Neural cell (in vitro differentiated cells): Measurements from ENCODE around the gene PLEKHA8. TPM values are rescaled to one million over a fixed set of nuclear protein-coding genes. Genes with fewer than 3 reads are reported as not detected.

Experiments used
- H2AFZ ChIP-seq: fragments of 200-600, 300-800 bp; sonication (generic), shearing (Covaris generic); 2 replicates; pipeline ENCODE4 v1.6.0; 2014; ENCODE audit warnings: low read depth, mild to moderate bottlenecking, antibody characterized with exemption, low read length, moderate library complexity
- H3F3A ChIP-seq: fragments of 200-600 bp; shearing (Covaris generic); 2 replicates; pipeline ENCODE4 v1.6.1; 2016; ENCODE audit warnings: mild to moderate bottlenecking, moderate library complexity, mixed read lengths, antibody characterized with exemption, low read length; ENCODE audit not compliant: insufficient read depth, poor library complexity, severe bottlenecking
- H3K27ac ChIP-seq: fragments of 200-600, 300-800 bp; sonication (generic), shearing (Covaris generic); 2 replicates; pipeline ENCODE4 v1.5.1; 2014; ENCODE audit warnings: mild to moderate bottlenecking, low read length, moderate library complexity
- H3K27me3 ChIP-seq: fragments of 300-800, 200-600 bp; sonication (generic), shearing (Covaris generic); 2 replicates; pipeline ENCODE4 v1.6.0; 2014; ENCODE audit warnings: mild to moderate bottlenecking, low read depth, low read length, moderate library complexity; ENCODE audit not compliant: insufficient read depth
- H3K36me3 ChIP-seq: fragments of 300-800, 200-600 bp; sonication (generic), shearing (Covaris generic); 2 replicates; pipeline ENCODE4 v1.5.1; 2014; ENCODE audit warnings: mild to moderate bottlenecking, antibody characterized with exemption, low read length, moderate library complexity; ENCODE audit not compliant: insufficient read depth
- H3K4me2 ChIP-seq: fragments of 300-800, 200-600 bp; sonication (generic), shearing (Covaris generic); 2 replicates; pipeline ENCODE4 v1.6.0; 2014; ENCODE audit warnings: mild to moderate bottlenecking, low read length
- H3K4me3 ChIP-seq: fragments of 300-800, 200-600 bp; sonication (generic), shearing (Covaris generic); 2 replicates; pipeline ENCODE4 v1.5.1; 2014; ENCODE audit warnings: mild to moderate bottlenecking, low read length, moderate library complexity
- H3K79me2 ChIP-seq: fragments of 200-600 bp; shearing (Covaris generic); replicated peaks from 2 replicates; pipeline ENCODE4 v1.6.0; 2014; ENCODE audit warnings: mild to moderate bottlenecking, low read length, moderate library complexity; ENCODE audit not compliant: insufficient read depth
- H3K9ac ChIP-seq: fragments of 300-800, 200-600 bp; sonication (generic), shearing (Covaris generic); 2 replicates; pipeline ENCODE4 v1.6.1; 2016; ENCODE audit warnings: mild to moderate bottlenecking, low read length, mixed read lengths
- H3K9me2 ChIP-seq: fragments of 200-600 bp; shearing (Covaris generic); 2 replicates; pipeline ENCODE4 v1.6.1; 2016; ENCODE audit warnings: mild to moderate bottlenecking, low read length, mixed read lengths; ENCODE audit not compliant: insufficient read depth
- H3K9me3 ChIP-seq: fragments of 200-600, 300-800 bp; sonication (generic), shearing (Covaris generic); 2 replicates; pipeline ENCODE4 v1.6.1; 2016; ENCODE audit warnings: mild to moderate bottlenecking, mixed run types, low read length, moderate library complexity, mixed read lengths
- H4K20me1 ChIP-seq: fragments of 200-600 bp; shearing (Covaris generic); 2 replicates; pipeline ENCODE4 v1.6.1; 2016; ENCODE audit warnings: mild to moderate bottlenecking, mixed run types; ENCODE audit not compliant: insufficient read depth
- CTCF ChIP-seq: fragments of 450-650 bp; IDR thresholded peaks from 2 replicates; pipeline ENCODE4 v1.5.1; 2014; ENCODE audit warnings: antibody characterized with exemption, mild to moderate bottlenecking, moderate library complexity; ENCODE audit not compliant: poor library complexity, severe bottlenecking
- EP300 ChIP-seq: fragments of 450-650 bp; conservative IDR thresholded peaks from 2 replicates; pipeline ENCODE4 v1.6.1; 2014; ENCODE audit warnings: antibody characterized with exemption, mild to moderate bottlenecking, moderate library complexity; ENCODE audit not compliant: poor library complexity, severe bottlenecking
- EZH2 ChIP-seq: fragments of 200-600, 300-800 bp; shearing (Covaris generic), sonication (generic); IDR thresholded peaks from 2 replicates; pipeline ENCODE4 v1.6.1; 2014; ENCODE audit warnings: antibody characterized with exemption, low read length, borderline replicate concordance, mild to moderate bottlenecking; ENCODE audit not compliant: insufficient read depth, poor library complexity, severe bottlenecking
- MXI1 ChIP-seq: fragments of 450-650 bp; conservative IDR thresholded peaks from 2 replicates; pipeline ENCODE4 v1.6.1; 2014; ENCODE audit warnings: antibody characterized with exemption, mild to moderate bottlenecking; ENCODE audit not compliant: poor library complexity, severe bottlenecking
- POLR2AphosphoS5 ChIP-seq: IDR thresholded peaks from 2 replicates; pipeline ENCODE4 v1.6.1; 2012
- RAD21 ChIP-seq: fragments of 450-650 bp; conservative IDR thresholded peaks from 2 replicates; pipeline ENCODE4 v1.6.1; 2014; ENCODE audit warnings: antibody characterized with exemption, mild to moderate bottlenecking, moderate library complexity
- REST ChIP-seq: IDR thresholded peaks from 2 replicates; pipeline ENCODE4 v1.6.1; 2012; ENCODE audit warnings: borderline replicate concordance
- SMC3 ChIP-seq: fragments of 450-650 bp; conservative IDR thresholded peaks from 2 replicates; pipeline ENCODE4 v1.6.1; 2014; ENCODE audit warnings: antibody characterized with exemption, mild to moderate bottlenecking, moderate library complexity; ENCODE audit not compliant: poor library complexity
- TAF1 ChIP-seq: IDR thresholded peaks from 2 replicates; pipeline ENCODE4 v1.6.1; 2012; ENCODE audit warnings: low read depth
- polyA plus RNA-seq: library from polyadenylated mRNA; depleted of rRNA; stranded (reverse); fragments of >200 nt; gene quantifications from 2 replicates; pipeline ENCODE4 v1.2.3, GENCODE V29; 2014

Gene PLEKHA8
- polyA plus RNA-seq, 1 donor from 2014 or later: 43.1 TPM

GRCh38 chr7:30104157-30104556, 75.9 kb downstream of the PLEKHA8 start:
- Histone ChIP-seq H3K9ac (no peak overlapping the region), H2AFZ (no peak overlapping the region), H3F3A (no peaks in the 10 kb centered on the region), H3K4me3 (no peak overlapping the region), H3K36me3 (no peaks in the 10 kb centered on the region), H3K27me3 (no peaks in the 10 kb centered on the region), H3K79me2 (no peaks in the 10 kb centered on the region), H3K9me3 (no peaks in the 10 kb centered on the region), H4K20me1 (no peaks in the 10 kb centered on the region), H3K4me2 (no peak overlapping the region), H3K9me2 (no peaks in the 10 kb centered on the region), H3K27ac (no peak overlapping the region)
- TF ChIP-seq MXI1: no peak
- no peak for TF ChIP-seq EZH2
- no peak for TF ChIP-seq RAD21
- no peak for TF ChIP-seq EP300
- no peak for TF ChIP-seq REST
- no peak for TF ChIP-seq POLR2AphosphoS5
- TF ChIP-seq CTCF: no peak
- no peak for TF ChIP-seq TAF1
- TF ChIP-seq SMC3: no peak

DNA sequence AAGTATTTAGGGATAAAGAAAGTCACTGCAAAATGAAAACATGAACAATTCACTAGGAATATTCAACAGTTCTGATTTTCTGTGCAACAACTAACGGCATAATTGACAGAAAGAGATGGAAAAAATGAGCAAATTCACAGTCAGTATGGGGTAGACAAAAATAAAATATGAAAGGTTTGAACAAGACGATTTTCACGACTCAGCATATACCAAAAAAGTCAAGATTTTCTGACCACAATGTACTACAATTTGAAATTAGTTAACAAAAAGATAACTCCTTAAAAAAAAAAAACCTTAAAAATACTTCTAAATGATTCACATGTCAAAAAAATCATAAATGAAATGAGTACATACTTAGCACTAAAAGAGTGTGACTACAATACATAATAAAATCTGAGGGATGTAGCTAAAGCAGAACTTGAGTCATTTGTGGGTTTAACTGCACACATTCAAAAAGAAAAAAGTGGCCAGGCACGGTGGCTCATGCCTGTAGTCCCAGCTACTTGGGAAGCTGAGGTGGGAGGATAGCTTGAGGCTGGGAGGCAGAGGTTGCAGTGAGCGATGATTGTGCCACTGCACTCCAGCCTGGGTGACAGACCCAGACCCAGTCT, 84.0 kb downstream of the PLEKHA8 start:
- no peaks in the 10 kb centered on the region for H3K36me3 ChIP-seq
- H3K9me2 ChIP-seq: no peaks in the 10 kb centered on the region
- H3K27ac ChIP-seq: no peak overlapping the region
- H3K79me2 ChIP-seq: no peaks in the 10 kb centered on the region
- H3K9ac ChIP-seq: no peak overlapping the region
- no peak overlapping the region for H2AFZ ChIP-seq
- no peaks in the 10 kb centered on the region for H4K20me1 ChIP-seq
- no peak for TF ChIP-seq EP300
- TF ChIP-seq RAD21: no peak
- TF ChIP-seq EZH2: no peak
- H3K4me3 ChIP-seq: no peak overlapping the region
- H3K9me3 ChIP-seq: peaks cover 3% of the 10 kb centered on the region
- H3K4me2 ChIP-seq: no peak overlapping the region
- no peaks in the 10 kb centered on the region for H3K27me3 ChIP-seq
- no peaks in the 10 kb centered on the region for H3F3A ChIP-seq
